NCI-H524 treated with DMSO at 0.1 percent for 48 hours (cell line): Measurements from ENCODE around the gene CDC42EP4.
"Not testable (repeated sequence)": the region's sequence is repeated elsewhere in the genome, so short reads cannot be mapped to it uniquely, and the experiment has no call there.

Experiments used
- DNase-seq: peaks from one replicate; lab custom pipeline; 2025; lab: John Stamatoyannopoulos, UW

CDC42EP4 gene

GRCh38 chr17:73343168-73343634 lies 31.4 kb upstream of the CDC42EP4 start:
- DNase-seq, result peak; percentile 96

DNA sequence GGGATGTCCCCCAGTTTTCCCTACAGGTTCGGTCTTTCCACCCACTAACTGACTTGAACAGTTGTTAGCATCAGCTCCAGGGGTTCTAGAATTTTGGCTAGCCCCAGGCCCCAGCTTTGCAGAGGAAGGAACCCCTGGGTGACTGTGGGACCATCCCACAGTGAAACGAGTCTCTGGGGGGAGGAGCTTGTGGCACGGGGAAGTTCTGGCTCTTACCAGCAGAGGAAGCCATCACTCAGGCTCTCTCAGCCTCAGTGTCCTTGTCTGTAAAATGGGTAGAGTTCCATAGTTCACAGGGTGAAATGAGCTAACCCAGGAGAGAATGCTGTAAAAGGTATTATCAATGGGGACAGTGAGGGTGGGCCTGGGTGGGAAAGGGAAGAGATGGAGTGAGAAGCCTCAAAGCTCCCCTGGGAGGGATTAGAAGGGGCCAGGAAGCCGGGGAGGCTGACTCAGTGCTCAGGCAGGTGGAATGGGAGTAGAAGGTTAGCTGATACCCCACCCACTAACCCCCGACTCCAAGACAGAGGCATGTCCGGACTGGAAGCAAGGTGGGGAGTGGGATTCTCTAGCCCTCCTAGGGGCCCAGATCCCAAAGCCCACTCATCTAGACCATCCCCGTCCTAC lies 30.9 kb upstream of the CDC42EP4 start:
- no peak for DNase-seq

GRCh38 chr17:73342050-73342522 lies 30.3 kb upstream of the CDC42EP4 start:
- peak; percentile 95 for DNase-seq

DNA sequence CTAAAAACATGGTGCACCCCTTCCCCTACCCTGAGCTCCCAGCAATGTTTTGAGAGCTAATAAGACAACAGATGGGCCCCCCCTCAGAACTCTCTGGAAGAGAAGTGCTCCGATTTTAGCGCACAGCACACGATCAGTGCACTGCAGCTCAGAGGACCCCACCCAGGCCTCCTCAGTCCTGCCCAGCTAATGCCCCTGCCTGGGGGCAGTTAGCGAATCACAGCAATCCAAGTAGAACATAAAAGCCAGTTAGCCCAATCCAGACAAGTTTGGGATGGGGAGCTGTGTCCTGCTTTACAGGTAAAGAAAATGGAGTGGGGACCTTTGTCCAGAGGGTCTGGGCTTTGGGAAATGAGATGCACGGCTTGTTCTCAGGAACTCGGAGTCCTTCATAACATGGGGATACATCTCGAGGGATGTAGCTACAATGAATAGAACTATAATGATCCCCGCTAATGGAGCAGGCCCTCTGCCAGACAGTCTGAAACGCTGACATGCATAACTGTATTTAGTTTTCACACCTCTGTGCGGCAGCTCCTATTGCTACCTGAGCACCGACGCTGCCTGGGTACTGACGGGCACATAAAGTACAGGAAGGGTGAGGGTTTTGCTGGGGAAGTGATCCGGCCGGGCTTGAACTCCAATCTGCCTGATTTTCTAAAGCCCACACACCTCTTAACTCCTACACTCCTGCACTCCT lies 29.7 kb upstream of the CDC42EP4 start:
- DNase-seq, result peak; percentile 10

DNA sequence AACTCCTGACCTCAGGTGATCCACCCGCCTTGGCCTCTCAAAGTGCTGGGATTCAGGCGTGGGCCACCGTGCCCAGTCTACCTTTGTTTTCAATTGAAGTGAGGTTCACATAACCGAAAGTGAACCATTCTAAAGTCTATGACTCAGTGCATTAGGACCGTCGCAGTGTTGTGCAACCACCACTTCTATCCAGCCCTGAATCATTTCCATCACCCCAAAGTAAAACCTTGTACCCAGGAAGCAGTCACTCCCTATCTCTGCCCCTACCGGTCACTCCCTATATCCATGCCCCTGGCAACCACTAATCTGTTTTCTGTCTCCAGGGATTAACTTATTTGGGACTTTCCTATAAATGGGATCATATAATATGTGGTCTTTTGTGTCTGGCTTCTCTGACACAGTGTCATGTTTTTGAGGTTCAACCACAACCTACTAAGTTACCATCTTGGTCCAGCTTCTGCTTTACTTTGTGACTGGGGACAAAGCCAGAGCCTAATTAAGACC lies 28.3 kb upstream of the CDC42EP4 start:
- DNase-seq, result peak; percentile 9

GRCh38 chr17:73338566-73339197 lies 26.9 kb upstream of the CDC42EP4 start:
- DNase-seq, result no peak

DNA sequence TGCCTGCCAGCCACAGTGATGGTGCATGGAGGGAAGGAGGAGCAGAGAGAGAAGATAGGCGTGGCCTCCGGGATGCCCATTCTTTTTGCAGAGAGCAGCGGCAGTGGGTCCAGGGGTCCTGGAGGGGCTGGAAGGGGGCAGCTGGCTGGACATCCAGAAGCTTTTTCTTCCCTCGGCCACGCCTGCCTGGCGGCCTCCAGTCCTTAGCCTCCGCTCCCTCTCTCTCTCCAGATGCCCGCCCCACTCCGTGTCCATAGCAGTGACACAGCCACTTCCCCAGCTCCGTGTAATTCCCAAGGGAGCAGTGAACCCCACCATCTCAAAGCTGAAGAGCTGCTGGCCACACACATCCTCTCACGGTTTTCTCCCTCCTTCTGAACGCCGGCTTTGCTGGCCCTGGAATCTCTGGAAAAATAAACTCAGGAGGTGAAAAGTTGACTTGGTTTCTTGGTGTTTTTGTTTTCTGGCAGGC lies 26.3 kb upstream of the CDC42EP4 start:
- no peak for DNase-seq

DNA sequence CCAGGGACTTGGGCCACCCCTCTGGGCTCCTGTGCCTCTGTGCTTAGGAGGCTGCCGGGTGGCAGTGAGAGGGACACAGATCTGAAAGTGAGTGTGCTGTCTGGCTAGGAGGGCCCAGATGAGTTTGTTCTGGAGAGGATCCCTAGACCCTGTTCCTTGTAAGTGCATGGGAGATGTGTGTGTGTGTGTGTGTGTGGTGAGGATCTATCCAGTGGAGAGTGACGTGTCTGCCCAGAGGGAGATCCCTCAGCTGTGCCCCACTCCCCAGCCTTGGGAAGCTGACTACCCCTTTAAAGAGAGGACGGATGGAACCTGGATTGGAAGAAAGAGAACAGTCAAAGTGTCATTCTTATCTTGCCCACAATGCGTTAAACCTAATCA lies 25.5 kb upstream of the CDC42EP4 start:
- DNase-seq, result no peak

- DNase-seq, result no peak
Observed at GRCh38 chr17:73336408-73337329, 24.9 kb upstream of the CDC42EP4 start.

DNA sequence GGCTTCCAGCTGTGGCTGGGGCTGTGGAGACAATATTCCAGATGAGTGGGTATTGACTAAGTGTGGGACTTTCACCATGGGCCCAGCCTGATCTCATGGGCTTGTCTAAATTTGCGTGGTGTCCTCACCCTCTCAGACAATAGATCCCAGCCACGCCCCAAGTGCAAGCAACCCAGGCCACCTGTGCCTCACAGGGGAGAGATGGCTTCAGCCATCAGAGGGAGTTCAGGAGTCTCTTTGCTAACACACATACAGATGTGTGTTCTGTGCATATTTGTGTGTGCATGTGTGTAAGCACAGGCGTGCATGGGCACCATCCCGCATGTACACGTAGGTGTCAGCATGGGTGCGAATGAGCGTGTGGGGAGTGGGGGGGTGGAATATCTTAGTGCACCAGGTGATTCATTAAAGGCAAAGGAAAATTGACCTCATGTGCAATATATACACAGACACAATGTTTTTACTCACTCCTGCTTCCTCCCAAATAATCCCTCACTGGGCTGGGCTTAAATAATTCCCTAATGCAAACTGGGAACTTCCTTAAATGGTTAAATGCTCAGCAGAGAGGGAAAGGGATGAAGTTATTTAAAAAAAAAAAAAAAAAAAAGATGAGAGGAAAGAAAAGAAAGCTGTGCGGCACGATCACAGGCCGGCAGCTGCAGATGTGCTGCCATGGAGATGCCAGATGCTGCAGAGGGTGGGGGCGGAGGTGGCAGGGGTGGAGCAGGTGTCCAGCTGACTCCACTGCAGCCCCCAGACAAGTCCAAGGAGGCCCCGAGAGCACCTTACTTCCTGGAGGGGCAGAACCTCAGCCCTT lies 24.0 kb upstream of the CDC42EP4 start:
- DNase-seq, result no peak

DNA sequence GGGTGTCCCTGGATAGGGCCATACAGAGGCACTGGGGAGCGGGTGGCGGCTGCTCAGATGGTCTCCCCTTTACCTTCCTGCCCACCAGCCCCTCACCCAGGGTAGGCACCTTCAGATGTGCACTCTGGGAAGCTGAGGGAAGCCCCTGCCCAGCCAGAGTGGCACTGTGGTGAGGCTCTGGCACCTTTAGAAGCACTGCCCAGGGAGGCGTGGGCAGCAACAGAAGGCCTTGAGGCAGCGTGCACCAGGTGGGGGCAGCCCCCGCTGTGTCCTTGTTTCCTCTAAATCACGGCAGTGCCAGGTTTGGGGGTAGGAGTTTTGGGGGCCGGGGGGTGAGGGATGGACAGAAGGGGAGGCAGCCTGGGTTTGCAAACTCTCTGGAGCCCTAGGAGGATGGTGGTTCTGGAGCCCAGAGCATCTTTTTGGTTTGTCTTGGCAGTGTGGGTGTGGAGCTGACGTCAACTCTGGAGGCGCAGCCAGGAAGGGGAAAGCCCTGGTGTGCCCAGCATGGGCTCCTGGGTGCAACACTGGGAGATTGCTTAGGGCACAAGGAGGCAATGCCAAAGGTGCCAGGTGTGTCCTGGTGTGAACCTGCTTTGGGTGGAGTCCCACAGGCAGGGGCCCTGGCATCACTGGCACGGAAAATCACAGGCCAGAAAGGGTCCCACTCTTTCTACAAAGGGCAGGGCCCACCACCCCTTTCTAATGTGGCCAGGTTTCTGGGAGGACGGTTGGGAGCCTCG lies 23.1 kb upstream of the CDC42EP4 start:
- DNase-seq, result no peak

- not testable (repeated sequence) for DNase-seq
Observed at GRCh38 chr17:73333445-73333844, 21.6 kb upstream of the CDC42EP4 start.

- DNase-seq, result no peak
Observed at GRCh38 chr17:73331060-73331459, 19.3 kb upstream of the CDC42EP4 start.

- no peak for DNase-seq
Observed at GRCh38 chr17:73327676-73328075, 15.9 kb upstream of the CDC42EP4 start.

DNA sequence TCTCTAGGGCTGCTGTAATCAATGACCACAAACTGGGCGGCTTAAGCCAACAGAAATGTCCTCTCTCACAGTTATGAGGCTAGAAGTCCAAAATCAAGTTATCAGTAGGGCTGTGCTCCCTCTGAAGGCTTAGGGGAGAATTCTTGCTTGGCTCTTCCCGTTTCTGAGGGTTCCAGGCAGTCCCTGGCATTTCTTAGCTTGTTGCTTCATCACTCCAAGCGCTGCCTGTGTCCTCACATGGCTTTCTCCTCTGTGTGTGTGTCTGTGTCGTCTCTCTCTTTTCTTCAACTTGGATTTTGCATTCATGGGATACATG lies 13.7 kb upstream of the CDC42EP4 start:
- no peak for DNase-seq

DNA sequence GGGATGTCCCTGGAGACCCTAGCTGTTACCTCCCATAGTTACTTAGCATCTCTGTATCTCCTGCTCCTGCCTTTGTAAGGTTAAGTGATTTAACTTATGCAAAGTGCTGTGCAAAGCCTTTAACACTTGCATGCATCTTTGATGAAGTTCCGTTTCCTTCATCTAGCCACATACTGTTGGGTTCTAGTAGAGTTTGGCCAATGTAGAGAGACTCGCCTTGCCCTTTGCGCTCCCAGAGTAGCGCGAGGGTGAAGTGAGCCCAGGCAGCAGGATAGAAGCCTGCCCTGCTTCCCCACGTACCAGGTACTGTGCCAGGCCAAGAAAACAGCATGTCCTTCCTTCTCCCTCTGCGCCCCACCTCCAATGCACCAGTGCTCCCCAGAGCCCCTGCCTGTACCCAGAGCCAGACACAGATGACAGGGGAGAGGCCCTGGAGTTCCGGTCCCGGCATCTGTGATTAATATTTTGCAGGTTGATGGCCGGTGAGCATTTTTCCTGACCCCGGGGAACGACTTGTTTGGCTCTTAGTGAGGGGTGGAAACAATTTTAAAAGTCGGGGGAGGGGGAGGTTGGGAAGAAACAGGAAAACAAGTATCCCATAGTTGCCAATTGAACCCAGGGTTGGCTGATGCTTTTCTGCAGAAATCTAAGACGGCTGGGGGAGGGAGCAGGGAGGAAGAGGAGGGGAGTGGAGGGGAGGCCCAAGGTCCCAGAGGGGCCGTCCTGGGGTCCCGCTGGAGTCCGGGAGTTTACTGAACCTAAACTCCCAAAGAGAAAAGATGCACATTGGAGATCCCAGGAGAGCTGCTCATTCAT lies 13.1 kb upstream of the CDC42EP4 start:
- no peak for DNase-seq

DNA sequence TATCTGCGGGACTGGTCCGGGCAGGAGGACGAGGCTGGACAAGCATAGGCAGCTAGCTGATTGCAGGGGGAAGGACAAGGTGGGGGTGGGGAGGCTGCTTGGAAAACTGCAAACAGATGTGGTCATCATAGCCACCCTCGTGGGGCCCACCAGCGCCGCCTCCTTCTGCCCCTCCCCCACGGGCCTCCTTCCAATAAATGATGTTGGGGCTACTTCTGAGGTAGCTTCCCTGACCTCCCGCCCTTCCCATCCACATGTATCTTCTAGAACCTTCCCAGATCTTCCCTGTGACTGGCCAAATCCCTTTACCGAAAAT lies 12.3 kb upstream of the CDC42EP4 start:
- DNase-seq, result no peak

GRCh38 chr17:73323409-73324159 lies 11.8 kb upstream of the CDC42EP4 start:
- DNase-seq, result no peak
